ENCODE results near the gene PRADC1. TPM values are rescaled to one million over a fixed set of nuclear protein-coding genes. Genes with fewer than 3 reads are reported as not detected.
"Not testable (repeated sequence)": the region's sequence is repeated elsewhere in the genome, so short reads cannot be mapped to it uniquely, and the experiment has no call there.

PRADC1 gene
- total and polyA plus RNA-seq, 9 donors, result 26.0 to 41.0 (median 32.9) TPM

GRCh38 chr2:73266061-73266901, 33.2 kb upstream of the PRADC1 start:
- H3K27ac ChIP-seq (ENCODE audit: low read length), result no peak overlapping the region
- 81% methylated on average over 25 of the region's 26 CpGs for WGBS (ENCODE audit: insufficient coverage)
- peaks cover 37% of the 10 kb centered on the region for H3K27me3 ChIP-seq (ENCODE audit: control insufficient read depth, insufficient read depth, low read length)

DNA sequence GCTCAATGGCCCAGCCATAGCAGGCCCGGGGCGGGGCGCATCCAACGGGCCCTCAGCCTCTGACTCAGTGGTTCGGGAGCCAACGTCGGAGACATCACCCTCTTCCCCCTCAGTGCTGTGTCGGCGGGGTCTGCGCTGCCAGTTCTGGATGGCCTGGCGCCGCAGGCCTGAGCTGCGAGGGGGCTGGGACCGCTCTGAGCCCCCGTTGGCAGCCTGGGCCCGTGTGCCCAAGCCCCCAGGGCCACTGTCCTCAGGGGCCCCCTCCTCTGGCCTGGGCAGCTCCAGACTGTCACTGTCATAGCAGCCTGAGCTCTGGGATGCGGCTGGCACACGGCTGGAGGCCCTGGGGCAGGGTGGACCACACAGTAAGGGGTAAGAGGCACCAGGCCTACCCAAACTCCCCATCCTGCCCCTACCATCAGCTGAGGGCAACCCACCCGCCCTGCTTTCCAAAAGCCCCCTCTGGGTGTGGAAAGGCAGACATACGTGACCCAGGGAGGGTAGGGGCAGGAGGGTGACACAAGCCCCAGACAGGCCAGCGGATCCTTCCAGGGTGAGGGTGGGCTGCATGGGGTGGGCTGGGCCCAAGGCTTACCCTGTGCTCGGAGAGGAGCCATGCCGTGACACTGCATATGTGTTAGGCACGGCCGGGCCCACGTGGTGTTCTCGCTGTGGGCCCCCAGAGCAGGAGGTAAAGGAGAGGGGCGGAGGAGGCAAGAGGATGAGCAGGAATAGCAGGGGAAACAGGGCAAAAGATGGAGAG, 32.4 kb upstream of the PRADC1 start:
- Histone ChIP-seq H3K9me3 (replicated peaks; ENCODE audit: control insufficient read depth, low read depth, low read length) (no peaks in the 10 kb centered on the region), H3K4me1 (ENCODE audit: control insufficient read depth, insufficient read depth, low read length) (peaks cover 3% of the 10 kb centered on the region), H3K27ac (ENCODE audit: low read length) (no peak overlapping the region), H3K27me3 (ENCODE audit: control insufficient read depth, insufficient read depth, low read length) (peaks cover 31% of the 10 kb centered on the region), H3K36me3 (ENCODE audit: control insufficient read depth, insufficient read depth, low read length) (no peaks in the 10 kb centered on the region), H3K4me3 (ENCODE audit: low read length) (no peak overlapping the region)
- DNase-seq, result no peak
- WGBS (ENCODE audit: insufficient coverage), result 87% methylated on average over 25 of the region's 28 CpGs

More at GRCh38 chr2:73266061-73266901, 33.2 kb upstream of the PRADC1 start:
- no peak for DNase-seq
- no peaks in the 10 kb centered on the region for H3K36me3 ChIP-seq (ENCODE audit: control insufficient read depth, insufficient read depth, low read length)
- peaks cover 3% of the 10 kb centered on the region for H3K4me1 ChIP-seq (ENCODE audit: control insufficient read depth, insufficient read depth, low read length)
- no peak overlapping the region for H3K4me3 ChIP-seq (ENCODE audit: low read length)
- H3K9me3 ChIP-seq (replicated peaks; ENCODE audit: control insufficient read depth, low read depth, low read length), result no peaks in the 10 kb centered on the region

DNA sequence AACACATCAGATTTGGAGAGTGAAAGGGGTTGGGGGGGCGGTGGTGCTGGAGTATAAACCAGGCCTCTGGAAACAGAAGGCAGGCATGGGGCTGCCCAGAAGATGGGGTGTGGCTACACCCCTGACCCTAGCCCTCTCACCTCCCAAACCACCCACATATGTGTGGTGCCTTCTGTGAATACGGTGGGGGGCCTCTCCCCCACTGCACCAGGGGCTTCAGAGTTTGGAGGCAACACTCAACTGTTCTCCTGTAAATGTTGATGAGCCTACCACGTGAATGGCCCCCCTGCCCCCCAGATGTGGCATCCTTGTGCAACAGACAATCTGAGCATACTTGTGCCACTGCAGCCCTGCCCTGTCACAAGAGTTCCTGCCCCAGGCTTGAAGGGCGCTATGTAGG, 31.7 kb upstream of the PRADC1 start:
- WGBS (ENCODE audit: insufficient coverage), result no CpG with 5 or more reads among the region's 4 CpGs
- Histone ChIP-seq H3K9me3 (replicated peaks; ENCODE audit: control insufficient read depth, low read depth, low read length) (no peaks in the 10 kb centered on the region), H3K27ac (ENCODE audit: low read length) (no peak overlapping the region), H3K4me1 (ENCODE audit: control insufficient read depth, insufficient read depth, low read length) (peaks cover 3% of the 10 kb centered on the region), H3K4me3 (ENCODE audit: low read length) (no peak overlapping the region), H3K36me3 (ENCODE audit: control insufficient read depth, insufficient read depth, low read length) (no peaks in the 10 kb centered on the region), H3K27me3 (ENCODE audit: control insufficient read depth, insufficient read depth, low read length) (peaks cover 25% of the 10 kb centered on the region)
- no peak for DNase-seq

GRCh38 chr2:73264332-73264606, 31.2 kb upstream of the PRADC1 start:
- H3K4me3 ChIP-seq (ENCODE audit: low read length), result no peak overlapping the region
- H3K36me3 ChIP-seq (ENCODE audit: control insufficient read depth, insufficient read depth, low read length), result no peaks in the 10 kb centered on the region
- no peak for DNase-seq
- H3K27ac ChIP-seq (ENCODE audit: low read length), result no peak overlapping the region
- WGBS (ENCODE audit: insufficient coverage), result 91% methylated on average over 9 of the region's 15 CpGs
- H3K4me1 ChIP-seq (ENCODE audit: control insufficient read depth, insufficient read depth, low read length), result peaks cover 3% of the 10 kb centered on the region
- H3K9me3 ChIP-seq (replicated peaks; ENCODE audit: control insufficient read depth, low read depth, low read length), result no peaks in the 10 kb centered on the region
- peaks cover 22% of the 10 kb centered on the region for H3K27me3 ChIP-seq (ENCODE audit: control insufficient read depth, insufficient read depth, low read length)

DNA sequence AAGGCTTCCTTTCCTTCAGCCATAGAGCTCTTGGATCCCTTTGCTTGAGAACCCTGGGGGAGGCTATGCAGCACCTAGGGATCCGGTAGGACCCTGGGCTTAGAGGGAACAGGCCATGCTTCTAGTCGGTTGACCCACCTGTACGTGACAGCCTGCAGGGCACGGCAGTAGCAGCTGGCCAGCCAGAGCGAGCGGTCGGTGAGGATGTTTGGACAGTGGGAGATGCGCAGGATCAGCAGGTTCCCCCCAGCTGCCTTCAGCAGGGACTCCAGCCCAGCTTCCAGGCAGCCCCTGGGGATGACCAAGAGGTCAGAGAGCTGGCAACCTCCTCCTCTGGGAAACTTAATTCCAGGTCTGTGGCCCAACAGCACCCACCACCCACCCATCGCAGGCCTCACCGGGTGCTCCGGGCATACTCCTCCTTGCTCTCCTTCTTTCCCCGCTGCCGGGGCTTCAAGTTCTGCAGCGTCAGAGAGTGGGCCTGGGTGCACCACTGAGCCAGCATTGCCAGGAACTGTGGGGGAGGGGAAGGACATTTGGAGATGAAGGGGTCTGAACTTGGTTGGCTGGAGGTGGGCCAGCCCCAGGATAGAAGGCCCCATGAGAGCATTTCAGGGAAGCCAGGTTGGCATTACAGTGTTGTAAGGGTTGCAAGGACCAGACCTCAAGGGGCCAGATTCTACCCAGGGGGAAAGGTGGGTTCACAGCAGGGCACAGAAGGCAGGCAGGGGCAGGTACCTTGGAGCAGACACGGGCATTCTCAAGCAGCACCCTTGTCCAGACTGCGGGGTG, 30.7 kb upstream of the PRADC1 start:
- H3K36me3 ChIP-seq (ENCODE audit: control insufficient read depth, insufficient read depth, low read length), result no peaks in the 10 kb centered on the region
- no peak for DNase-seq
- peaks cover 3% of the 10 kb centered on the region for H3K4me1 ChIP-seq (ENCODE audit: control insufficient read depth, insufficient read depth, low read length)
- no peaks in the 10 kb centered on the region for H3K9me3 ChIP-seq (replicated peaks; ENCODE audit: control insufficient read depth, low read depth, low read length)
- H3K27me3 ChIP-seq (ENCODE audit: control insufficient read depth, insufficient read depth, low read length), result peaks cover 18% of the 10 kb centered on the region
- H3K27ac ChIP-seq (ENCODE audit: low read length), result no peak overlapping the region
- 92% methylated on average over 12 of the region's 16 CpGs for WGBS (ENCODE audit: insufficient coverage)
- H3K4me3 ChIP-seq (ENCODE audit: low read length), result no peak overlapping the region

DNA sequence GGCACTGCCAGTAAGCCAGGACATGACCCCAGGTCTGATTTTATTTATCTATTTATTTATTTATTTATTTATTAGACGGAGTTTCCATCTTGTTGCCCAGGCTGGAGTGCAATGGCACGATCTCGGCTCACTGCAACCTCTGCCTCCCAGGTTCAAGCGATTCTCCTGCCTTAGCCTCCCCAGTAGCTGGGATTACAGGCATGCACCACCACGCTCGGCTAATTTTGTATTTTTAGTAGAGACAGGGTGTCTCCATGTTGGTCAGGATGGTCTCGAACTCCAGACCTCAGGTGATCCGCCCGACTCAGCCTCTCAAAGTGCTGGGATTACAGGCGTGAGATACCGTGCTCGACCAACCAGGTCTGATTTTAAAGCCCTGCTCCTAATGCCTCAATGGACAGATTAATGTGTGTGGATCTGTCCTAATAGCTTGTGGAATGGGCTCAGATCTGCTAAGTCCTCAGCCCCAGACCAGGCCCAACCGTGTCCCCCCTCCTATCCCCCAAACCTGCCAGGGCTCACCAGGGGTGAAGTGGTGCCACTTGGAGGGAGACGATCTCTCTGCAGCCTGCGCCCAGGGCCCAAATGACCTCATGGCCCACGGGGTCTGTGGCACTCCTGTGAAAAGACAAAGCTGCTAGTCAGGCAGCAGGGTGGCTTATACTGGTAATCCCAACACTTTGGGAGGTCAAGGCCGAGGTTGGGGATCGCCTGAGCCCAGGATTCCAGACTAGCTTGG, 29.8 kb upstream of the PRADC1 start:
- H3K27ac ChIP-seq (ENCODE audit: low read length); H3K9me3 ChIP-seq (replicated peaks; ENCODE audit: control insufficient read depth, low read depth, low read length); H3K4me3 ChIP-seq (ENCODE audit: low read length); H3K4me1 ChIP-seq (ENCODE audit: control insufficient read depth, insufficient read depth, low read length); DNase-seq; H3K36me3 ChIP-seq (ENCODE audit: control insufficient read depth, insufficient read depth, low read length); H3K27me3 ChIP-seq (ENCODE audit: control insufficient read depth, insufficient read depth, low read length): not testable (repeated sequence)
- 91% methylated on average over 5 of the region's 18 CpGs for WGBS (ENCODE audit: insufficient coverage)

GRCh38 chr2:73262108-73262651, 29.1 kb upstream of the PRADC1 start:
- Histone ChIP-seq H3K27me3 (ENCODE audit: control insufficient read depth, insufficient read depth, low read length) (peaks cover 7% of the 10 kb centered on the region), H3K4me1 (ENCODE audit: control insufficient read depth, insufficient read depth, low read length) (peaks cover 3% of the 10 kb centered on the region), H3K4me3 (ENCODE audit: low read length) (no peak overlapping the region), H3K27ac (ENCODE audit: low read length) (no peak overlapping the region), H3K36me3 (ENCODE audit: control insufficient read depth, insufficient read depth, low read length) (no peaks in the 10 kb centered on the region), H3K9me3 (replicated peaks; ENCODE audit: control insufficient read depth, low read depth, low read length) (no peaks in the 10 kb centered on the region)
- no peak for DNase-seq
- WGBS (ENCODE audit: insufficient coverage), result no CpG with 5 or more reads among the region's 4 CpGs

GRCh38 chr2:73260338-73260984, 27.4 kb upstream of the PRADC1 start:
- Histone ChIP-seq H3K4me3 (ENCODE audit: low read length) (no peak overlapping the region), H3K9me3 (replicated peaks; ENCODE audit: control insufficient read depth, low read depth, low read length) (no peaks in the 10 kb centered on the region), H3K27ac (ENCODE audit: low read length) (no peak overlapping the region), H3K4me1 (ENCODE audit: control insufficient read depth, insufficient read depth, low read length) (no peaks in the 10 kb centered on the region), H3K27me3 (ENCODE audit: control insufficient read depth, insufficient read depth, low read length) (peaks cover 2% of the 10 kb centered on the region), H3K36me3 (ENCODE audit: control insufficient read depth, insufficient read depth, low read length) (peaks cover 7% of the 10 kb centered on the region)
- peak; percentile 40 for DNase-seq
- 10% methylated on average over 10 of the region's 17 CpGs for WGBS (ENCODE audit: insufficient coverage)

GRCh38 chr2:73259704-73260337, 26.8 kb upstream of the PRADC1 start:
- Histone ChIP-seq H3K36me3 (ENCODE audit: control insufficient read depth, insufficient read depth, low read length) (peaks cover 8% of the 10 kb centered on the region), H3K27me3 (ENCODE audit: control insufficient read depth, insufficient read depth, low read length) (peaks cover 2% of the 10 kb centered on the region), H3K27ac (ENCODE audit: low read length) (no peak overlapping the region), H3K9me3 (replicated peaks; ENCODE audit: control insufficient read depth, low read depth, low read length) (no peaks in the 10 kb centered on the region), H3K4me1 (ENCODE audit: control insufficient read depth, insufficient read depth, low read length) (no peaks in the 10 kb centered on the region), H3K4me3 (ENCODE audit: low read length) (no peak overlapping the region)
- WGBS (ENCODE audit: insufficient coverage), result 79% methylated on average over 4 of the region's 4 CpGs
- no peak for DNase-seq
